MM.1S (cell line): Measurements from ENCODE around the gene AIDA.

ENCODE experiments used
- CTCF ChIP-seq: fragments of 300-600 bp; sonication (generic); IDR thresholded peaks from 2 replicates; pipeline ENCODE4 v1.5.1; 2016; ENCODE audit warnings: antibody characterized with exemption, low read length, mixed read lengths
- EZH2 ChIP-seq: fragments of 300-600 bp; sonication (generic); optimal IDR thresholded peaks from 2 replicates; pipeline ENCODE3; 2017; ENCODE audit warnings: low read depth, mild to moderate bottlenecking, antibody characterized with exemption, low read length, mixed read lengths
- EZH2phosphoT487 ChIP-seq: fragments of 300-600 bp; sonication (generic); IDR thresholded peaks from 2 replicates; pipeline ENCODE4 v1.6.1; 2018; ENCODE audit warnings: antibody characterized with exemption, low read length

DNA sequence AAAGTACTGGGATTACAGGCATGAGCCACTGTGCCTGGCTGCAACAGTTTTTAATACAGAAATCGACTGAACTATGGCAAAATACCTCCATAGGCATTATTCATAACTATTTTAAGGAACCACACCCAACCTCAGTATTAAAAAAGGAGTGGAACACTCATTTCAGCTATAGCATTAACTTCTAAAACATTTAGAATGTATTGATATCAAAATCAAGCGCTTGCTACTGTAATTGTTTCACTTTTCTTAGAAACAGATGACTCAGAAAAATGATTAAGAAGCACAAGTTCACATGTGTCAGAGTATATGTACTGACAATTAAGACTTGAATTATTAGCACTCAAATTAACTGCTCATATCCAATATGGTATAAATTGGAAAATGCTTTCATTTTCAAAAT, 15.1 kb downstream of the AIDA start:
- TF ChIP-seq CTCF (no peak), EZH2phosphoT487 (no peak), EZH2 (no peak)
